ENCODE results near the gene THAP4.

Gene THAP4

DNA sequence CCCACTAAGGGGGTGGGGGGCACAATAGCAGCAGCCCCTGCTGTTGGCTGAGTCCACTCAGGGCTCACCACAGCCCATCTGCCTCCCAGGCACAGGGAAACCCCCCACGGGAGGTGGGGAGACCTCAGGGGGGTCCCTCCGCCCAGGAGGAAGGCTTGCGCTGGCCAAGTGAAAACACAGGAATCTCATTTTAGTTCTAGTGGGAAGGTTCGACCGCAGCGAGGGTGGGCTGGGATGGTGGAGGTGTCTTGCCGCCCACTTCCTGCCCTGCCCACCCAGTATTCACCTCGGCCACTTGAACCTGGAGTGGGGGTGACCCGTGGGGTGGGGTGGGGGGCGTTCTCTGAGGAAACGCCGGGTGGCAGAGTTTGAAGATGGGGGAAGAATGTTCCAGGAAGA lies 85.4 kb downstream of the THAP4 start:
- TF ChIP-seq, protein P1, sequence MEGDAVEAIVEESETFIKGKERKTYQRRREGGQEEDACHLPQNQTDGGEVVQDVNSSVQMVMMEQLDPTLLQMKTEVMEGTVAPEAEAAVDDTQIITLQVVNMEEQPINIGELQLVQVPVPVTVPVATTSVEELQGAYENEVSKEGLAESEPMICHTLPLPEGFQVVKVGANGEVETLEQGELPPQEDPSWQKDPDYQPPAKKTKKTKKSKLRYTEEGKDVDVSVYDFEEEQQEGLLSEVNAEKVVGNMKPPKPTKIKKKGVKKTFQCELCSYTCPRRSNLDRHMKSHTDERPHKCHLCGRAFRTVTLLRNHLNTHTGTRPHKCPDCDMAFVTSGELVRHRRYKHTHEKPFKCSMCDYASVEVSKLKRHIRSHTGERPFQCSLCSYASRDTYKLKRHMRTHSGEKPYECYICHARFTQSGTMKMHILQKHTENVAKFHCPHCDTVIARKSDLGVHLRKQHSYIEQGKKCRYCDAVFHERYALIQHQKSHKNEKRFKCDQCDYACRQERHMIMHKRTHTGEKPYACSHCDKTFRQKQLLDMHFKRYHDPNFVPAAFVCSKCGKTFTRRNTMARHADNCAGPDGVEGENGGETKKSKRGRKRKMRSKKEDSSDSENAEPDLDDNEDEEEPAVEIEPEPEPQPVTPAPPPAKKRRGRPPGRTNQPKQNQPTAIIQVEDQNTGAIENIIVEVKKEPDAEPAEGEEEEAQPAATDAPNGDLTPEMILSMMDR (IDR thresholded peaks at IDR 0.05): no peak

GRCh38 chr2:241550616-241551580 lies 86.1 kb downstream of the THAP4 start:
- TF ChIP-seq, protein P1 (IDR thresholded peaks at IDR 0.05): no peak

- TF ChIP-seq, protein P1 (IDR thresholded peaks at IDR 0.05): no peak
Observed at GRCh38 chr2:241548451-241548835, 88.5 kb downstream of the THAP4 start.

- TF ChIP-seq, protein P1 (IDR thresholded peaks at IDR 0.05): no peak
Observed at GRCh38 chr2:241547781-241548450, 89.0 kb downstream of the THAP4 start.

DNA sequence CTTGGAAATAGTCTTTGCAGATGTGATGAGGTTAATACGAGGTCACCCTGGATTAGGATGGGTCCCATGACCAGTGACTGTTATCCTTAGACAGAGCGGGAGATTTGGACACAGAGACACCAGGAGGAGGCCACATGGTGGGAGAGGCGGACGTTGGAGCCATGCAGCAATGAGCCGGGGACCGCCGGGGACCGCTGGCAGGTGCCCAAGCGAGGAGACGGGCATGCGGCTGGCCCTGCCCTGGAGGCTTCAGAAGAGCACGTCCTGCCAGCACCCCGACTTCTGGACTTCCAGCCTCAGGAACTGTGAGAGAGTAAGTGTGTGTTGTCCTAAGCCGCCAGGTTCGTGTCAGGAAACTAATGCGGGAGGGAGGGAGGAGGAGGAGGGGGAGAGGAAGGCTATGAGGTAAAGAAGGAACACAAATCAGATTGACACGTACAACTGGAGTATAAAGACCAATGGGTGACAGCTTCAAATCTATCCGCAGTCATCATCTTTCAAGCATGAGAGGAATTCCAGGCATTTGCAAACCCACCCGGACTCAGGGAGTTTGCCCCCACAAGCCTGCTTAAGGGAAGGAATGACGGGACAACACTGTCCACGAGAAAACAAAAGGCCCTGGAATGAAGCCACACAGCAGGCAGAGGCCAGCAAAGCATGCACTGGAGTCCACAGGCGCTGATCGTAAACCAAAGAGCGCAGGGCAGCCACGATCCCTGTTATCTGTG lies 90.0 kb downstream of the THAP4 start:
- TF ChIP-seq, protein P1 (IDR thresholded peaks at IDR 0.05): no peak

DNA sequence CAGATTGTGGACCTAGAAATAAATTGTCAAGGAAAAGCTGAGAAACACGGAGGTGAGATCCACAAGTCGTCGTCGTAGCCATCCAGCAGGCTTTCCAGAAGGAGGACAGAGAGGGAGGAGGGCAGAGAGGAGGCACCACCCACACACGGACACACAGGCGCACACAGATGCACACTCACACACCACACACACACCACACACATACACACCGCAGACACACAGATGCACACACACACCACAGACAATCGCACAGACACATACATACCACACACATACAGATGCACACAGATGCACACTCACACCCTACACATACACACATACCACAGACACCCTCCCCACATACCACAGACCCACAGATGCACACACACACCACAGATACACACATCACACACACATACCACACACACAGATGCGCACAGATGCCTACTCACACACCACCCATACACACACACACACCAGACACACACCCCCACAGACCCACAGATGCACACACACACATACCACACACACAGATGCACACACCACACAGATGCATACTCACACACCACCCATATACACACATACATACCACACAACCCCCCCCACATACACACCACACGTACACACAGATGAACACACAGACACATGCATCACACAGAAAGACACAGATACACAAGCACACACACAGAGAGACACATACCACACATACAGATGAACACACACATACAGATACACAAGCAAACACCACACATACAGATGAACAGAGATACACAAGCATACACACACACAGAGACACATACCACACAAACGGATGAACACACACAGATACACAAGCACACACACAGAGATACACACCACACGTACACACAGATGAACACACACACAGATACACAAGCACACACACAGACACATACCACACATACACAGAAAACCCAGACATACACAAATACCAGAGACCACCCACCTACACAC lies 91.2 kb downstream of the THAP4 start:
- TF ChIP-seq, protein P1 (IDR thresholded peaks at IDR 0.05): no peak

Measured in LNCAP (cell line).